ENCODE measurements around the gene KRTAP10-2.
A peak's percentile ranks its signal among the peaks of the same experiment; 100 is the strongest.

The KRTAP10-2 gene

GRCh38 chr21:44512496-44513388, 38.6 kb downstream of the KRTAP10-2 start:
- no peak for TF ChIP-seq REST (IDR thresholded peaks at IDR 0.05; ENCODE audit: low read depth)
- TF ChIP-seq TAF1 (IDR thresholded peaks at IDR 0.05; ENCODE audit: low read depth), result no peak
- no peak for TF ChIP-seq NFIC (IDR thresholded peaks at IDR 0.05)
- TF ChIP-seq ZBTB7A (IDR thresholded peaks at IDR 0.05; ENCODE audit: low read depth), result 0 out of 2 replicates have a peak, but pooled peaks have one; percentile 10
- TF ChIP-seq MAX (IDR thresholded peaks at IDR 0.05), result no peak
- TF ChIP-seq FOXM1 (IDR thresholded peaks at IDR 0.05; ENCODE audit: borderline replicate concordance, low read depth), result no peak
- TF ChIP-seq TEAD4 (IDR thresholded peaks at IDR 0.05), result no peak
- TF ChIP-seq TCF12 (IDR thresholded peaks at IDR 0.05; ENCODE audit: low read depth), result no peak
- TF ChIP-seq CEBPB (IDR thresholded peaks at IDR 0.05), result no peak

GRCh38 chr21:44511938-44512275, 39.4 kb downstream of the KRTAP10-2 start:
- TF ChIP-seq YY1 (IDR thresholded peaks at IDR 0.05; ENCODE audit: low read depth) (no peak), TEAD4 (IDR thresholded peaks at IDR 0.05) (no peak), CREB1 (IDR thresholded peaks at IDR 0.05; ENCODE audit: low read depth) (no peak), RAD21 (IDR thresholded peaks at IDR 0.05; ENCODE audit: low read depth) (no peak)

- no peak for TF ChIP-seq YY1 (IDR thresholded peaks at IDR 0.05; ENCODE audit: low read depth)
- TF ChIP-seq RAD21 (IDR thresholded peaks at IDR 0.05; ENCODE audit: low read depth), result no peak
- TF ChIP-seq TAF1 (IDR thresholded peaks at IDR 0.05; ENCODE audit: low read depth), result no peak
- TF ChIP-seq NFIC (IDR thresholded peaks at IDR 0.05), result no peak
- no peak for TF ChIP-seq TEAD4 (IDR thresholded peaks at IDR 0.05)
- TF ChIP-seq TCF12 (IDR thresholded peaks at IDR 0.05; ENCODE audit: low read depth), result no peak
- no peak for TF ChIP-seq FOXM1 (IDR thresholded peaks at IDR 0.05; ENCODE audit: borderline replicate concordance, low read depth)
- no peak for TF ChIP-seq EGR1 (IDR thresholded peaks at IDR 0.05)
- TF ChIP-seq USF1 (IDR thresholded peaks at IDR 0.05), result no peak
- no peak for TF ChIP-seq CEBPB (IDR thresholded peaks at IDR 0.05)
- no peak for TF ChIP-seq CREB1 (IDR thresholded peaks at IDR 0.05; ENCODE audit: low read depth)
- no peak for TF ChIP-seq REST (IDR thresholded peaks at IDR 0.05; ENCODE audit: low read depth)
- TF ChIP-seq ZBTB7A (IDR thresholded peaks at IDR 0.05; ENCODE audit: low read depth), result no peak
- TF ChIP-seq MAX (IDR thresholded peaks at IDR 0.05), result no peak
These were observed 39.9 kb downstream of the KRTAP10-2 start for GRCh38 chr21:44511219-44511937.

- no peak for TF ChIP-seq EGR1 (IDR thresholded peaks at IDR 0.05)
- TF ChIP-seq MAX (IDR thresholded peaks at IDR 0.05), result peak; percentile 49; the same call in 1 of the 2 replicates
- TF ChIP-seq CREB1 (IDR thresholded peaks at IDR 0.05; ENCODE audit: low read depth), result no peak
- TF ChIP-seq RAD21 (IDR thresholded peaks at IDR 0.05; ENCODE audit: low read depth), result peak; percentile 92
- TF ChIP-seq TCF12 (IDR thresholded peaks at IDR 0.05; ENCODE audit: low read depth), result no peak
- TF ChIP-seq EP300 (IDR thresholded peaks at IDR 0.05; ENCODE audit: borderline replicate concordance), result no peak
- TF ChIP-seq USF1 (IDR thresholded peaks at IDR 0.05), result no peak
- peak; percentile 17; the same call in 1 of the 2 replicates for TF ChIP-seq YY1 (IDR thresholded peaks at IDR 0.05; ENCODE audit: low read depth)
- 0 out of 2 replicates have a peak, but pooled peaks have one; percentile 42 for TF ChIP-seq ZBTB7A (IDR thresholded peaks at IDR 0.05; ENCODE audit: low read depth)
These were observed 40.6 kb downstream of the KRTAP10-2 start for GRCh38 chr21:44510508-44511218.

GRCh38 chr21:44510109-44510507, 41.2 kb downstream of the KRTAP10-2 start:
- TF ChIP-seq TCF12 (IDR thresholded peaks at IDR 0.05; ENCODE audit: low read depth), result no peak
- TF ChIP-seq ZBTB7A (IDR thresholded peaks at IDR 0.05; ENCODE audit: low read depth), result 0 out of 2 replicates have a peak, but pooled peaks have one; percentile 2

All from Ishikawa (cell line).